ENCODE data around the gene KCNA4. TPM values are rescaled to one million over a fixed set of nuclear protein-coding genes. Genes with fewer than 3 reads are reported as not detected.
"Not testable (repeated sequence)": the region's sequence is repeated elsewhere in the genome, so short reads cannot be mapped to it uniquely, and the experiment has no call there.

The KCNA4 gene
- total RNA-seq, 4 donors from 2014 or later = not detected

GRCh38 chr11:30046578-30046945, 29.7 kb upstream of the KCNA4 start:
- TF ChIP-seq POLR2AphosphoS5 (IDR thresholded peaks at IDR 0.05) (no peak), CTCF (IDR thresholded peaks at IDR 0.05) (no peak), EP300 (IDR thresholded peaks at IDR 0.05; ENCODE audit: low read depth) (no peak), POLR2A (IDR thresholded peaks at IDR 0.05) (no peak)
- intact Hi-C loops (cut with DNase I; ENCODE audit: low total_unique reads) = no loop called here
- 50% methylated on average over 6 of the region's 6 CpGs; no CpG with 5 or more reads in 1 of the 2 donors for WGBS, 2 donors (ENCODE audit: low coverage in 1 of 2)
- no peak for DNase-seq
- H3K27ac ChIP-seq = no peak overlapping the region
- no peaks in the 10 kb centered on the region for H3K36me3 ChIP-seq
- no peak overlapping the region for H3K4me3 ChIP-seq
- no peaks in the 10 kb centered on the region for H3K4me1 ChIP-seq
- H3K9me3 ChIP-seq = no peaks in the 10 kb centered on the region
- in situ Hi-C loops (cut with MboI; ENCODE audit: low pct_ligation_motif_present in 1 of 4, low pct_unique_long_range_greater_than_20kb in 1 of 4, low sequenced_read_pairs in 3 of 4) = no loop called here
- no peaks in the 10 kb centered on the region for H3K27me3 ChIP-seq

GRCh38 chr11:30045921-30046577, 29.2 kb upstream of the KCNA4 start:
- Histone ChIP-seq H3K4me3 (no peak overlapping the region), H3K27ac (no peak overlapping the region), H3K4me1 (no peaks in the 10 kb centered on the region), H3K9me3 (no peaks in the 10 kb centered on the region), H3K27me3 (no peaks in the 10 kb centered on the region), H3K36me3 (no peaks in the 10 kb centered on the region)
- TF ChIP-seq POLR2AphosphoS5 (IDR thresholded peaks at IDR 0.05) = no peak
- TF ChIP-seq POLR2A (IDR thresholded peaks at IDR 0.05) = no peak
- TF ChIP-seq CTCF (IDR thresholded peaks at IDR 0.05) = no peak
- TF ChIP-seq EP300 (IDR thresholded peaks at IDR 0.05; ENCODE audit: low read depth) = no peak
- intact Hi-C loops (cut with DNase I; ENCODE audit: low total_unique reads) = no loop called here
- DNase-seq = no peak
- WGBS, 2 donors (ENCODE audit: low coverage in 1 of 2) = 66% methylated on average over 7 of the region's 7 CpGs; no CpG with 5 or more reads in 1 of the 2 donors
- in situ Hi-C loops (cut with MboI; ENCODE audit: low pct_ligation_motif_present in 1 of 4, low pct_unique_long_range_greater_than_20kb in 1 of 4, low sequenced_read_pairs in 3 of 4) = no loop called here

- H3K27ac ChIP-seq = no peak overlapping the region
- no peak overlapping the region for H3K4me3 ChIP-seq
- in situ Hi-C loops (cut with MboI; ENCODE audit: low pct_ligation_motif_present in 1 of 4, low pct_unique_long_range_greater_than_20kb in 1 of 4, low sequenced_read_pairs in 3 of 4) (no loop called here), intact Hi-C loops (cut with DNase I; ENCODE audit: low total_unique reads) (no loop called here)
- WGBS, 2 donors (ENCODE audit: low coverage in 1 of 2) = 62% methylated on average over 6 of the region's 6 CpGs; no CpG with 5 or more reads in 1 of the 2 donors
- no peaks in the 10 kb centered on the region for H3K36me3 ChIP-seq
- H3K27me3 ChIP-seq = no peaks in the 10 kb centered on the region
- H3K4me1 ChIP-seq = no peaks in the 10 kb centered on the region
- no peaks in the 10 kb centered on the region for H3K9me3 ChIP-seq
- DNase-seq = no peak
- TF ChIP-seq POLR2A (IDR thresholded peaks at IDR 0.05) (no peak), POLR2AphosphoS5 (IDR thresholded peaks at IDR 0.05) (no peak), CTCF (IDR thresholded peaks at IDR 0.05) (no peak), EP300 (IDR thresholded peaks at IDR 0.05; ENCODE audit: low read depth) (no peak)
Observed at GRCh38 chr11:30045144-30045543, 28.3 kb upstream of the KCNA4 start.

- Histone ChIP-seq H3K4me1 (no peaks in the 10 kb centered on the region), H3K9me3 (no peaks in the 10 kb centered on the region), H3K27me3 (no peaks in the 10 kb centered on the region), H3K27ac (no peak overlapping the region), H3K36me3 (no peaks in the 10 kb centered on the region), H3K4me3 (no peak overlapping the region)
- intact Hi-C loops (cut with DNase I; ENCODE audit: low total_unique reads) = no loop called here
- TF ChIP-seq POLR2A (IDR thresholded peaks at IDR 0.05) (no peak), POLR2AphosphoS5 (IDR thresholded peaks at IDR 0.05) (no peak), EP300 (IDR thresholded peaks at IDR 0.05; ENCODE audit: low read depth) (no peak), CTCF (IDR thresholded peaks at IDR 0.05) (no peak)
- DNase-seq = no peak
- 96 to 97% methylated on average over 6 to 14 of the region's 14 CpGs for WGBS, 2 donors (ENCODE audit: low coverage in 1 of 2)
- in situ Hi-C loops (cut with MboI; ENCODE audit: low pct_ligation_motif_present in 1 of 4, low pct_unique_long_range_greater_than_20kb in 1 of 4, low sequenced_read_pairs in 3 of 4) = no loop called here
Observed at GRCh38 chr11:30041171-30041570, 24.3 kb upstream of the KCNA4 start.

GRCh38 chr11:30034746-30035145, 17.9 kb upstream of the KCNA4 start:
- 66% methylated on average over 4 of the region's 4 CpGs for WGBS, 2 donors (ENCODE audit: low coverage in 1 of 2)
- H3K4me3 ChIP-seq; DNase-seq; H3K9me3 ChIP-seq; in situ Hi-C loops (cut with MboI; ENCODE audit: low pct_ligation_motif_present in 1 of 4, low pct_unique_long_range_greater_than_20kb in 1 of 4, low sequenced_read_pairs in 3 of 4); H3K4me1 ChIP-seq; H3K27ac ChIP-seq; H3K36me3 ChIP-seq; intact Hi-C loops (cut with DNase I; ENCODE audit: low total_unique reads); H3K27me3 ChIP-seq: not testable (repeated sequence)

- H3K27me3 ChIP-seq; H3K4me3 ChIP-seq; H3K27ac ChIP-seq; in situ Hi-C loops (cut with MboI; ENCODE audit: low pct_ligation_motif_present in 1 of 4, low pct_unique_long_range_greater_than_20kb in 1 of 4, low sequenced_read_pairs in 3 of 4); H3K9me3 ChIP-seq; H3K36me3 ChIP-seq; DNase-seq; H3K4me1 ChIP-seq; intact Hi-C loops (cut with DNase I; ENCODE audit: low total_unique reads): not testable (repeated sequence)
Observed at GRCh38 chr11:30034166-30034565, 17.3 kb upstream of the KCNA4 start.
